Hepatocyte (in vitro differentiated cells): ENCODE results near the gene HMGXB4. TPM values are rescaled to one million over a fixed set of nuclear protein-coding genes. Genes with fewer than 3 reads are reported as not detected.

Experiments used
- DNase-seq: peaks from one replicate; pipeline ENCODE4 v3.0.0-alpha.2; 2016; ENCODE audit warnings: low spot score
- H2AFZ ChIP-seq: fragments of 200-600 bp; sonication (generic); 2 replicates; pipeline ENCODE4 v1.6.0; 2016; ENCODE audit warnings: antibody characterized with exemption, mild to moderate bottlenecking
- H3K27ac ChIP-seq: fragments of 200-600 bp; sonication (generic); 2 replicates; pipeline ENCODE4 v1.5.1; 2016; ENCODE audit warnings: mild to moderate bottlenecking
- H3K27me3 ChIP-seq: fragments of 200-600 bp; sonication (generic); 2 replicates; pipeline ENCODE4 v1.6.1; 2016
- H3K36me3 ChIP-seq: fragments of 200-600 bp; sonication (generic); replicated peaks from 2 replicates; pipeline ENCODE4 v1.5.1; 2016; ENCODE audit warnings: low read depth; ENCODE audit not compliant: insufficient read depth
- H3K4me1 ChIP-seq: fragments of 200-600 bp; sonication (generic); 2 replicates; pipeline ENCODE4 v1.5.1; 2016; ENCODE audit warnings: mild to moderate bottlenecking, moderate library complexity; ENCODE audit not compliant: insufficient read depth
- H3K4me2 ChIP-seq: fragments of 200-600 bp; sonication (generic); 2 replicates; pipeline ENCODE4 v1.6.0; 2016
- H3K4me3 ChIP-seq: fragments of 200-600 bp; sonication (generic); 2 replicates; pipeline ENCODE4 v1.5.1; 2016; ENCODE audit warnings: mild to moderate bottlenecking
- H3K79me2 ChIP-seq: fragments of 200-600 bp; sonication (generic); 2 replicates; pipeline ENCODE4 v1.6.0; 2017; ENCODE audit warnings: mild to moderate bottlenecking
- H3K9me2 ChIP-seq: fragments of 200-600 bp; sonication (generic); replicated peaks from 2 replicates; pipeline ENCODE4 v1.6.0; 2017; ENCODE audit warnings: mild to moderate bottlenecking; ENCODE audit not compliant: insufficient read depth
- H3K9me3 ChIP-seq: fragments of 200-600 bp; sonication (generic); 2 replicates; pipeline ENCODE4 v1.5.1; 2016; ENCODE audit warnings: low read depth, mild to moderate bottlenecking
- H4K20me1 ChIP-seq: fragments of 200-600 bp; sonication (generic); 2 replicates; pipeline ENCODE4 v1.6.0; 2016; ENCODE audit warnings: mild to moderate bottlenecking; ENCODE audit not compliant: insufficient read depth, poor library complexity, severe bottlenecking
- CTCF ChIP-seq: fragments of 200-600 bp; sonication (generic); IDR thresholded peaks from 2 replicates; pipeline ENCODE4 v1.5.1; 2016; ENCODE audit warnings: antibody characterized with exemption, mild to moderate bottlenecking; ENCODE audit not compliant: poor library complexity
- EZH2 ChIP-seq: fragments of 200-600 bp; sonication (generic); IDR thresholded peaks from 2 replicates; pipeline ENCODE4 v1.6.1; 2016; ENCODE audit warnings: antibody characterized with exemption, mild to moderate bottlenecking, borderline replicate concordance
- EZH2phosphoT487 ChIP-seq: fragments of 200-600 bp; sonication (generic); IDR thresholded peaks from one replicate; pipeline ENCODE4 v1.6.1; 2018; ENCODE audit warnings: antibody characterized with exemption, mild to moderate bottlenecking, low read depth, moderate library complexity; ENCODE audit not compliant: unreplicated experiment, severe bottlenecking
- WGBS: methylation state at CpG from one replicate; pipeline ENCODE4 v1.1.6; 2016; ENCODE audit warnings: low lambda C conversion rate; ENCODE audit errors: missing lambda C conversion rate; 5-methylcytosine and 5-hydroxymethylcytosine counted together
- polyA plus RNA-seq: library from polyadenylated mRNA; unstranded; fragments of >200 nt; fragmentation: Nextera tagmentation; extraction: Ambion mirVana; gene quantifications from 2 replicates; pipeline ENCODE4 v1.2.1, GENCODE V29; 2016
- total RNA-seq: library from RNA; depleted of rRNA; stranded (reverse); fragments of >200 nt; gene quantifications from 2 replicates; pipeline ENCODE4 v1.2.3, GENCODE V29; 2014

The HMGXB4 gene
- total and polyA plus RNA-seq, 2 experiments from 2014 or later, result 17.2 to 19.0 TPM

- H3K4me2 ChIP-seq, result no peak overlapping the region
- H4K20me1 ChIP-seq, result no peaks in the 10 kb centered on the region
- no peaks in the 10 kb centered on the region for H3K27me3 ChIP-seq
- H3K36me3 ChIP-seq, result peaks cover 4% of the 10 kb centered on the region
- H3K79me2 ChIP-seq, result peaks cover 27% of the 10 kb centered on the region
- H3K4me3 ChIP-seq, result no peak overlapping the region
- H3K4me1 ChIP-seq, result no peaks in the 10 kb centered on the region
- no peak for DNase-seq
- no peak for TF ChIP-seq EZH2phosphoT487
- TF ChIP-seq CTCF, result no peak
- no peak for TF ChIP-seq EZH2
- no peaks in the 10 kb centered on the region for H3K9me2 ChIP-seq
- H2AFZ ChIP-seq, result no peak overlapping the region
- H3K27ac ChIP-seq, result no peak overlapping the region
- 94% methylated on average over 7 of the region's 7 CpGs for WGBS
- H3K9me3 ChIP-seq, result no peaks in the 10 kb centered on the region
These were observed 7.7 kb downstream of the HMGXB4 start for GRCh38 chr22:35264986-35265385.

- H3K27ac ChIP-seq, result no peak overlapping the region
- H3K9me3 ChIP-seq, result no peaks in the 10 kb centered on the region
These were observed 9.0 kb downstream of the HMGXB4 start for GRCh38 chr22:35266277-35266676.

GRCh38 chr22:35269630-35270029 lies 12.3 kb downstream of the HMGXB4 start:
- DNase-seq, result no peak
- no peak overlapping the region for H3K4me2 ChIP-seq
- no peak overlapping the region for H3K27ac ChIP-seq
- no peaks in the 10 kb centered on the region for H3K4me1 ChIP-seq
- H3K4me3 ChIP-seq, result no peak overlapping the region
- H3K27me3 ChIP-seq, result no peaks in the 10 kb centered on the region
- TF ChIP-seq EZH2 (no peak), CTCF (no peak), EZH2phosphoT487 (no peak)
- peaks cover 10% of the 10 kb centered on the region for H3K79me2 ChIP-seq
- no peaks in the 10 kb centered on the region for H3K9me2 ChIP-seq
- no peaks in the 10 kb centered on the region for H4K20me1 ChIP-seq
- peaks cover under 1% of the 10 kb centered on the region for H3K36me3 ChIP-seq
- H3K9me3 ChIP-seq, result no peaks in the 10 kb centered on the region
- no peak overlapping the region for H2AFZ ChIP-seq
- WGBS, result 100% methylated on average over 3 of the region's 3 CpGs

More at GRCh38 chr22:35266277-35266676, 9.0 kb downstream of the HMGXB4 start:
- no peaks in the 10 kb centered on the region for H3K27me3 ChIP-seq
- no peaks in the 10 kb centered on the region for H3K4me1 ChIP-seq
- no peaks in the 10 kb centered on the region for H3K9me2 ChIP-seq
- H3K4me3 ChIP-seq, result no peak overlapping the region
- H4K20me1 ChIP-seq, result no peaks in the 10 kb centered on the region
- 82% methylated on average over 3 of the region's 3 CpGs for WGBS
- TF ChIP-seq EZH2phosphoT487 (no peak), CTCF (no peak), EZH2 (no peak)
- no peak overlapping the region for H2AFZ ChIP-seq
- H3K4me2 ChIP-seq, result no peak overlapping the region
- DNase-seq, result no peak
- peaks cover 4% of the 10 kb centered on the region for H3K36me3 ChIP-seq
- H3K79me2 ChIP-seq, result peaks cover 19% of the 10 kb centered on the region
